GM19395 (cell line): Measurements from ENCODE around the gene PMEPA1.

Experiments
- ATAC-seq: cut with Tn5 transposase; IDR thresholded peaks from one replicate; pipeline ENCODE4 v1.9.1; 2021; ENCODE audit warnings: mild to moderate bottlenecking, moderate library complexity; ENCODE audit not compliant: unreplicated experiment

PMEPA1 gene

DNA sequence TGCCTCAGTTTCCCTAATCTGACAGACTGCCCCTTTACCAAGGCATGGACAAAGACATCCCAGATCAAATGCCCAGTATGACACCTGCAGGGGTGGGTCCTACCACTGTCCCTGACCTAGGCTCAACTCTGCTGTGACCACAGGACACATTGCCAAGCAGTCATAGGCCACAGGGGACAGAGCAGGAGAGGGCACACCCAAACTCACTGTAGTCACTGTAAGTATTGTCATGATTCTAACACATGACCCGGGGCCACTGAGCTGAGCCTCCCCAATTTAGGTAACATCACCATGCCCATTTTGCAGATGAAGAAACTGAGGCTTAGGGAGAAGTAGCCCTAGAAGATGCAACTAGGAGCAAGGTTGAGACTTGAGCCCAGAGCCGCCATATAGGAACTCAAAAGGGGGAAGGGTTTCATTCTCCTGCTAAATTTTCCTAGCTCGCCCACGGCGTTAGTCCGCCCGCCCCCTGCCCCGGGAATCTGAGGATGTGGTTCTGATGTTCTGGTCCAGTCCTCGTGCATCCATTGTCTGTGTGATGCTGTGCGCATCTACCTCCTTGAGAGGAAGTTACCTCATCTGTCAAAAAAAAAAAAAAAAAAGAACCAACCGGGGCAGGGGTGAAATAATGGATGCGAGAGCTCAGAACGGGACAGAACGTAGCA is 44.8 kb downstream of the PMEPA1 start:
- ATAC-seq: no peak

DNA sequence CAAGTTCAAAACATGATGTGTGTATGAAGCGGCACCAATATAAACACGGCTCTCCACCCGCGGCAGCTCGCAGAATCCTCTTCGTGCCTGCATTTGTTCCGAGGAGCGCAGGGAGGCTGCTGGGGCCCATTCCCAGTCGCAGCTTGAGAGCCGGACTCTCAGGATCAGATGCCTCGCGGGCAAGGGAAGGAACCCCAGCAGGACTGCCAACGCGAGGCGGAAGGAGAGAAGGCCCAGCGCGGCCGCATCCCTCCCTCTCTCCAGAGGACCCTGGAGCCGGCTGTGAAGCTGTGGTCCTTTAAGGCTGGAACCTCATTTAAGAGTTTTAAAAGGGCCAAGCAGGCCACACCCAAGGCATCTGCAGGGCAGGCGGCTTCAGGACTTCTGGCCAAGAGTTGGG is 45.3 kb downstream of the PMEPA1 start:
- ATAC-seq: no peak

DNA sequence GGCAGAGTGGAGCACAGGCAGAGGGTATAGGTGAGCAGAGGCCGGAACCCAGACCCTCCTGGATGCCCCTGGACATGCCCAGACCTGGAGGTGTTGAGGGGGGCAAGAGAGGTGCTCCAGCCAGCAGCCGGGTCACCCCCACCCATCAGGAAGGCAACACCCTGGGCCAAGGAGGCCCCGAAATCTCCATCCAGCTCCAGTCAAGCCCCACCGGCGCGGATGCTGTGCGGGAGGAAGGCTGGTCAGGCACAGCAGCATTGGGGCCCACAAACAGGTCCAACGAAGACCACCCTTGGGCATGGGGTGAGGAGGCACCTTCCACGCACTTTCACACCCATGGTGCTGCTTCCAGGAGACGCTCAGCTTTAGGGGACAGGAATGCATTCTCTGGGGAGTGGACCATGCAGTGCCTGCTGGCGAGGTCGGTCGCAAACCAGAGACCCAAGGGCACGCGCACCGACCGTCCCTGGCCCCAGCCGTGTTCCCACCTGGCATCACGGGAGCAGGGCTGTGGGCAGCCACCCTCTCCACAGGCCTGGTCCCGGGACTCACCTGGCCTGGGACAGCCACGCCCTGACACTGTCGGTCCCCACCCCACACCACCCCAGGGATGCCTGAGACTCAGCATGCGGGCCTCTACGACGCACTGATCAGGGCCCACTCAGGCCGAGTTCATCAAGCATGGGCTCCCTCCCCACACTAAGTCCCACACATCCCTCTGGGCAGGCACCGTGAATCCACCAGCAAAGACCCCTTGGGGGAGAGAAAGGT is 45.9 kb downstream of the PMEPA1 start:
- no peak for ATAC-seq

DNA sequence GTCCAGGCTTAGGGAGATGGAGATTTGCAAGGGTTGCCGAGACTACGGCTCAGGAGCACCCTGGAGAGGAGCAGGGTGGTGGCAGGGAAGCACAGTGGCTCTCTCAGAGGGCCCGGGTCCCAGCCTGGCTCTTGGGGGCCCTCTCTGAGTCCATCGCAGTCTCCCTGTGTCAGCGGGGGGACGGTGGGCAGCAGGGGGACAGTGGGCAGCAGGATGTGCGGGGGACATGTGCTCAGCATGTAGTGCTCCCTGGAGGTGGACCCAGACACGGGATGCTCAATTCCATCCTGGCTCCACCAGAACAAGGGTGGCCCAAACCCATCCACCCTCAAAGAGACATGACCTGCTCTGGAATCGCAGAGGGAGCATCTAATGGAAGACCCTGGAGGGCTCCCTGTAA is 46.6 kb downstream of the PMEPA1 start:
- no peak for ATAC-seq

DNA sequence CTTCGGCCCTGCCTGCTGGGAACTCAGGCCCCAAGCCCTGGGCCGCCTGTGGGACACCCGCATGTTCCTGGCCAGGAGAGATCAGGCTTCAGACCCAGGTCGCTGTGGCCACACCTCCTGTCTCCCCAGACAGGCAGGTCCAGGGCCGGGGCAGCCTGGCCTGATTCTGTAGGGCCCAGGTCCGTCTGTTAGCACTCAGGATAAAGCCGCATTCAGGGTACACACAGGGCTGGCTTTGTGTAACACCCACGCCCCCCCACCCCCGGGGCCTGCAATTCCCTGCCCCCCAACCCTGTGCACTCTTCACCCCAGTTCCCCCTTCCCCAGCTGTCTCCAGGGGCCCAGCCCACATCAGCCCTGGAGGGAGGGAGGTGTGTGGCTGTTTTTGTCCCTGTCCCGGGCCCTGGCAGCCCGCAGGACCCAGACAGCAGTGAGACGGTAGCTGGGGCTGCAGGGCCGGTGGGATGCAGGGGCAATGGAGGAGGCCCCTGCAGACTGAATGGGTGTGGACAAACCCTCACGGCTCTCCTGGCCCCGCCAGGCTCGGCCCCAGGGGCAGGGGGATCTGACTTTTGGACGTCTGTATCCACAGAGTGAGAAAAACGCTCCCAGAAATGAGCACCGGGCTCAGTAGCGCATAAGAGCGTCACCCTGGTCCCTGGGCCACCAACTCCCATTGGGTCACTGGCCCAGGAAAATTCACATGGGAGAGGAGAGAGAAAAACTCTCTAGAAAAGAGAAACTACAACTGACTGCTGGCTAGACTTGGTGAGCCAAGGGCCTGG is 47.2 kb downstream of the PMEPA1 start:
- ATAC-seq: no peak

DNA sequence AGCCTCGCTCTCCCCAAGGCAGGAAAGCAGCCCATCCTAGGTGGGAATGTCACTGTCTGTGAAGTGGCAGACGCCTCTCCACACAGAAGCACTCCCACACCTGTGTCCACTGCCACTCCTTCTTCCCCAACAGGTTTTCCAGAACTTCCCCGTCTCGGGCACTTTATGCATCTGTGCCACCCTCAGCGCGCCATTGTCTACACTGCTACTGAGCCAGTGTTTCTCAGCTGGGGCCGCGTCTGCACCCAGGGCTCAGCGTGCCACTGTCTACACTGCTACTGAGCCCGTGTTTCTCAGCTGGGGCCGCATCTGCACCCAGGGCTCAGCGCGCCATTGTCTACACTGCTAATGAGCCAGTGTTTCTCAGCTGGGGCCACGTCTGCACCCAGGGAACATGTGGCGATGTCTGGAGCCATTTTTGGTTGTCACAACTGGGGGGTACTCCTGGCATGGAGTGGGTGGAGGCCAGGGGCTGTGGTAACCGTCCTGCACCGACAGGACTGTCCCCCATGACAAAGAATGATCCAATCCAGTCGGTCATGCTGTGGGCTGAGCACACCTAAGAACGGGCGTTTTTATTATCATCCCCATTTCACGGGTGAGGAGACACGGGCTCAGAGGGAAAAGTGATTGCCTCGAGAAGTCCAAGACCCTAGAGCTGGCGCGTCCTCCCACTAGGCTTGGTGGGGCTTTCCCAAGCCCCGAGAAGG is 47.9 kb downstream of the PMEPA1 start:
- no peak for ATAC-seq

DNA sequence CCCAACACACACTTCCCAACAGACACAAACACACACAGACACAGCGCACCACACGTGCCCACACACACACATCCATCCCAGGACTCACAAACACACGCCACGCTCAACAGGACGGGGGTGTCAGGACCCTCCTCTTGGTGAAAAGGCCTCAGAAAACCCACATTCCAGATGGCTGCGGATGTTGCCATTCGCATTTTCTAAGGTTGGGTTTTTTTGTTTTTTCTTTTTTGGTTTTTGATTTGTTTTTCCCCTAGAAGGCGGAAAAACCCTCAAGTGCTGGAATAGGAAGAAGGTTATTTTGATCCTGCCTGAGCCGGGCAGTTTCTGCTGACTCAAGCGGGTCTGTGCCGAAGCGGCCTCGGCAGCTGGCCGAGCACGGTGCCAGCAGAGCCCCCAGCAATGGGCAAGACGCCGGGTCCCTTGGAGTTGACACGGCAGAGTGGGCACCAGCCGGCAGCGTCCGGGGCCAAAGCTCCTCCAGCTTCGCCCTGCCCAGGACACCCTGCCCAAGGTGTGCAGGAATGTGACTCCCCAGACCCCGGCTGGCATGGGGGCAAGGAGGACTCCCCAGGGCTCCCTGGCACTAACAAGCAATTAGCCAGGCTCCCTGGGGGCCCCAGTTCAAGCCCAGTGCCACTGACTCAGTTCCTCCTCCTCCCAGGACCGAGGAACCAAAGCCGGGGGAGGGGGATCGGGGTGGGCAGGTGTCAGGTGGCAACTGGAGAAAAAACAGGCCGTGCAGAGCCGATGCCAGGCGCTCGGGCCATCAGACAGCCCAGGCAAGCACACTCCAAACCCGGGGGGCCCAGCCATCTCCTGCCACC is 48.7 kb downstream of the PMEPA1 start:
- ATAC-seq: no peak

DNA sequence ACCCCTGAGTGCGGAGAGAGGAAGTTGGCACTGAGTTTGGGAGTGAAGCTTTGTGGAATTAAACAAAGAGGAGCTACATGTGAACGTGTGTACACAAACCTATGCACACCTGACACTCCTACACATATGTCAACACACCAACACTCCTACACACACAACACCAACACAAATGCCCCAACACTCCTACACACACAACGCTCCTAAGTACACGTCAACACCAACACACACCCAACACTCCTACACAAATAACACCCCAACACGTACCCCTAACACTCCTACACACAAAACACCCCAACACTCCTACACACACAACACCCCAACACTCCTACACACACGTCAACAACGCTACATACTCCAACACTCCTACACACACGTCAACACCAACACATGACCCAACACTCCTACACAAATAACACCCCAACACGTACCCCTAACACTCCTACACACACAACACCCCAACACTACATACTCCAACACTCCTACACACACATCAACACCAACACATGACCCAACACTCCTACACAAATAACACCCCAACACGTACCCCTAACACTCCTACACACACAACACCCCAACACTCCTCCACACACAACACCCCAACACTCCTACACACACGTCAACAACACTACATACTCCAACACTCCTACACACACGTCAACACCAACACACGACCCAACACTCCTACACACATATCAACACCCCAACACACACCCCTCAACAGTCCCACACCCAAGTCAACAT is 49.5 kb downstream of the PMEPA1 start:
- ATAC-seq: no peak

DNA sequence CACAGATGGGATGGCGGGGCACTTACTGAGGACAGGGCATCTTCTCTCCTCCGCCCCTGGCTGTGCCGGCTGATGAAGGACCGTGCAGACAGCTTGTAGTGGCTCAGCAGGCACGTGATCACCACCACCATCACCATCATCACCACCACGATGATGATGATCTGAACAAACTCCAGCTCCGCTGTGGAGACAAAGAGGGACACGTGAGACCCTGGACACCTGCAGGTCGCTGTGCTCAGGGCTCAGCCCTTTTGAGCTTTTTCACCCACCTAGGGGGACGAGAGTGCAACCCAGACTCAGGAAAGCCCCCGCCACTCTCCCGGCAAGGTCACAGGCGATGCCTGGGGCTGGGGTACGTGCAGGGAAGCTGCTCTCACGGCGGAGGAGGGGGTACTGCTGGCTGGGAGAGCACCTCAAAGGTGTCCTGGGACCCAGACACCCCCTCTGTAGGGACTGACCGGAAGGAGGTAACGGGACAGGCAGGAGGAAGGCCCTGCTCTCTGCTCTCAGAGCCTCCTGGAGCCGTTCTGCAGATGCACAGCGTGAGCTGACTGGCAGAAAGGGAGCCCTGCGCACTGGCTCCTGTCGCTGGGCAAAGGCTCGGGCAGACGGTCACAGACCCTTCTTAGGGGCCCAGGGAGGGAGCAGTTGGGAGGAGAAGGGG is 50.2 kb downstream of the PMEPA1 start:
- ATAC-seq: no peak

DNA sequence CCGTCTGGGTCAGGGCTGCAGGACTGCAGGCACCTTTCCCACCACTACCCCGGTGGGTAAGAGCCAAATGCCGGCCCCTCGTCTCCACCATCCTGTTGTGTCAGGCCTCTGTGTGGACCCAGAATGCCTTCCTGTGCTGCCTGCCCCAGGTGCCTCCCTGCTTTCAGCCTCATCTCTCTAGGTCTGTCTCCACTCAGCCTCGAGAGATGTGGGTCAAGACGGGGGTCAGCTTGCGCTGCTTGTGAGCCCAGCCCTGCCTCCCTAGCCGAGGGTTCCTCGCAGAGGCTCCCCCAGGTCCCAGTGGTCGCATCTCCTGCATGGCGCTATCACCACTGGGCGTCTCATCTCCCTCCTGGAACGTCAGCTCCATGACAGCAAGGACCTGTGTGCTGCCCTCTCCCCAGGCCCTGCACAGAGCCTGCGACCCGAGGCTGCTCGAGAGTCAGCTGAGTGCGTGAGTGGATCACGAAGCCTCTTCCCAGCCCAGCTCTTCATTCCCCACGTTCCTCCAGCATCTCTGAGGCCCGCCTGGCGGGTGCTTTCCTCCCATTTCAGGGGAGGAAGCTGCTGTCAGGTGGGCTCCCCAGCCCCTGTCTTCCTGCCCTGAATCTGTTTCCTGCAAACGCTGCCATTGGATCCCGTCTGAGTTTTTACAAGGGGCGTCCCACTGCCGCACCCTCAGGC is 50.8 kb downstream of the PMEPA1 start:
- no peak for ATAC-seq

DNA sequence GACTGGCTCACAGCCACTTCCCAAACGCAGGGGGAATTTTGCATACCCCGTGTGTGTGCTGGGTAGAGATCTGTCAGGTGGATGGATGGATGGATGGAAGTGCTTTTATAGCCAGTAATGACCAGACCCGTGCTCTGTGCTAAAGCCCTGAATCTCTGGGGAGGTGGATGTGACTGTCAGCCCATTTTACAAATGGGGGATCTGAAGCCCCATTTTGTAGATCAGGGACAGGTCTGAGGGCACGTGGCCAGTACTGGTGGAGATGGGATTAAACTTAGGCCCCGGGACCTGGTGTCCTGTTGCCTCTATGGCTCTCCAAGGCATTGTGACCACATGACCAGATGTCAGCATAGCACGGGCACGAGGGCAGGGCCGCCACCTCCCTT is 51.4 kb downstream of the PMEPA1 start:
- no peak for ATAC-seq

DNA sequence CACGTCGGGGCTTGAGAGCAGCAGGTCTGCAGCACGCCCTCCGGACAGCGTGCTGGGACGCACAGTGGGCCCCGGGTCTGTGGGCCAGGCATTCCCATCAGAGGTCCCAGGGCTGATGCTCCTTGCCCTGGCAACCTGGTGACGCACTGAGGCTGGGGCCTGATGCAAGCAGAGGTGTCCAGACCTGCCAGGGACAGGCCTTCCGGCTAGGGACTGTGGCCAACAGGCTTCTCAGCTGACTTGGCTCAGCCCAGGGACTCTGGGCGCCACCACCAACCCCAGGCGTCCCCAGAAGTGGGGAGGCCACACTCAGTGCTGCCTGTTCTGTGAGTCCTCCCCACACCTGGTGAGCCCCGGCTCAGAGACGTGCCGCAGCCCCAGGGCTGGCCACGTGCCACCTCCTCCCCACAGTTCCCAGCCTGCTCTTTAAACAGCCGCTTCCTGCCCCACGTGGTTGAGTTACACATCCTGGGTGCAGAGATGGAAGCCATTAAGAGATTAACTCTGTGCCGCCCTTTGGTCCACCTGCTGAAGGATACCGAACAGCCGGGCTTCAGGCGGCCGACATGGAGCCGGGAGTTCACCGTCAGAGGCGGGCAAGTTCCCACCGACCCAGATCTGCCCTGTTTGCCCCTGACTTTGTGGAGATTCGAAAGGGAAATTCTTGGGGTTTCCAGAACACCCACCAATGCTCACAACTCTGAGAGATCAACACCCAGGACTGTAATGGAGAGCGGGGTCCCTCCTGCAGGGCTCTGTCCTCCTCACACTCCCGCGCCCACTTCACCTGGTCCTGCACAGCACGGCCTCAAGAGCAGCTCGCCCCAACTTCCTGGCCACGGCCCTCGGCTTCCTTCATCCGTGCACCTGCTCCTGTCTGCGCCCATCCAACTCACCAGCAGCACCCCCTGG is 52.0 kb downstream of the PMEPA1 start:
- no peak for ATAC-seq

DNA sequence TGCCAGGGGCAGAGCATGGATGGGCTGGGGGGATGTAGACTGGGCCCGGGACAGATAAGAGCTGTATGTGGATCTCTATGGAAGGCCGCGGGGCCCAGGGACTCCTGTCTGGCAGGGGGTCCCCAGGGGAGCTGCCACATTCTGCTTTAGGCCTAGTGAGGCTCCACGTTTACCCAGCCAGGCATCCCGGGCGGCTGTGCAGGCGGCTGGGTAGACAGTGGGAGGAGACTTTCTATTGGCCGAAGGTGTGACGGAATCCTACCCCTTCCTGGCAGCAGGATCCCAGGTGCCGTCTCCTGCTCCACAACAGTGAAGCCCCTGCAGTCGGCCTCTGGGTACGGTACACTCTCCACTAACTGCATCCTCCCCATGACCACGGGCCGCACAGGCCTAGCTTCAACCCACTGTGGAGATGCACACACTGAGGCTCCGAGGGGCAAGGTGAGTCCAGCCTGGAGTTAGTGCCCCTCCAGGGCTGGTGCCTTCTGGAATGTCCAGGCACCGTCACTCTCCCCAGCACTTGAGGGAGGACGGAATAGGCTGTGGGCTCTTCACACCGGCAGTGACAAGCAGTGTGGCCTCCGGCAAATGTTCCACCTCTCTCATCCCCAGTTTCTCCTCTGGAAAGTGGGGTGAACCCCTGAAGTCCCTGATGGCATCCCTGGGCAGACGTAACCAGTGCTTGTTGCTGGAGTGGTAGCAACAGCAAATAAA is 52.8 kb downstream of the PMEPA1 start:
- no peak for ATAC-seq

DNA sequence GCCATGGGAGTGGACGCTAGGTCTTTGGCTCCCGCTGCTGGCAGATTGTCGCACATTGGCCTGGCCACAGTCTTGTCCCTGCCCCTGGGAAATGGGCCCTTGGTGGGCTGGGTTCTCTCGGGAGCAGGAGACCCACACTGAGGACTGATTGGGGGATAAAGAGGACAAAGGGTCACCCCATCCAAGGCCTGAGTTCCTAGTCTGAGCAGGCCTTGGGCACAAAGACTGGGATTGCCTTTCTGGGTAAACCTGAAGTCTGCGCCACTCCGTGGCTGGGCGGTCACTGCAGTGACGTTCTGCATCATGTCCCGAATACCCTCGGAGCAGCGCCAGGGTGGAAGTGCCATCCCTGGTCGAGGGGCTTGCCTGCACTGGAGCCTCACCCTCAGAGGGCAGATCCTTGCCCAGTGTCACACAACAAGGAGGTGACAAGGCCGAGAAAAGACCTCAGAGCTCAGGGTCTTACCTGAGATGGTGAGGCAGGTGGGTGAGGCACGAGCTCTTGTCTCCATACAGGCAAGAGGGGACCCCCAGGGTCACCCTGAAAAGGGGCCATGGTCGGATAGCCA is 53.5 kb downstream of the PMEPA1 start:
- no peak for ATAC-seq

DNA sequence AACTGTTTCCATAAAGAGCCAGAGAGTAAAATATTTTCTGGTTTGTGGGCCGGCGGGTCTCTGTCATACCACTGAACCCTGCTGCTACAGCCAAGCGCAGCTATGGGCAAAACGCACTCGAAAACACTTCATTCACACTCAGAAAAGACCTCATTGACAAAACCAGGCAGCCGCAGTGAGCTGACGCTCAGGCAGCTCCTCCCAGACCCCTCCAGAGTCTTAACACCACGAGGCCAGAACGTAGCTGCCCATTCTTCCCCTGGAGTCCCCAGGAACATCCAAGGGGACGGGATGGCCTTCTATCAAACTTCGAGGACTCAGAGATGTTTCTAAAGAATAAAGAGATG is 54.0 kb downstream of the PMEPA1 start:
- ATAC-seq: no peak

DNA sequence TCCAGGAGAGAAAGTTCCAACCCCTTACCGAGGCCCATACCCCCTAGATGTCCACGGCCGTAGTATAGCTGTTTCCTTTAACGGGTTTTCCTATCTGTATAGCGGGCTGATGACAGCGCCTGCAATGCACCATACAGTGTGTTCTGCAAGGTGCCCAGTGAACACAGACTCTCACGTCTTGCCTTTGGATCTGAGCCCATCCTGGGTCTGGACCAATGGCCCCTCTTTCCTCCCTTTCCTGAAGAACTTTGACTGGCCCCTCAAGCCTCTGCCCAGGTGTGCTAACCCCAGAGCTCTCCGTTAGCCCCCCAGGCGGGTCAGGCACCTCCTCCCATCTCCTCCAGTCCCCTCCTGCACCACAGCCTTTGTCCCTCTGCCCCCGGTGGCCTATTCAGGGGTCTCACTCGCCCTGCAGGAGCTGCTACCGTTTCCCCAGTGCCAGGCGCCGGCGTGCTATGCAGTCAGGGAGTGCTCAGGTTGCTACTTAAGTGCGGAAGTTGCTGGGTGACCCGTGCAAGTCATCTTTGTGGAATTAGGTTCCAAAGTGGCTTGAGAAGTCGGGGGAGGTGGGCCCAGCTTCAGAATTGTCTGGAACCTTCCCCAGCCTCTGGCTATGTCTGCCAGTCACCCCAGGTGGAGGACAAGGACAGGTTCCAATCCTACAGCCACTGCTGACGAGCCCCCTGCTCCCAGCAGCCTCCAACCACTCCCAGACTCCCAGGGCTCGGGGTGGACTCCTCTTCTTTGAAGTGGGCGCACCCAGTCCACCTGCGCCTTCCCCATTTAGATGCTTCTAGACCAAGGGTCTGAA is 54.6 kb downstream of the PMEPA1 start:
- no peak for ATAC-seq
